Measurements from ENCODE around the gene PDP2.

Gene PDP2

GRCh38 chr16:66903544-66904427 is 23.5 kb downstream of the PDP2 start:
- no peak for TF ChIP-seq TAF1 (IDR thresholded peaks at IDR 0.05; ENCODE audit: borderline replicate concordance, insufficient read depth, low read length)
- no peak for TF ChIP-seq POLR2AphosphoS5 (IDR thresholded peaks at IDR 0.05; ENCODE audit: low read depth, low read length)
- TF ChIP-seq FOXP2 (optimal IDR thresholded peaks at IDR 0.05; ENCODE audit: borderline replicate concordance, extremely low read depth, extremely low read length, insufficient read depth), result no peak
- TF ChIP-seq SIN3A (IDR thresholded peaks at IDR 0.05; ENCODE audit: borderline replicate concordance, insufficient read depth, low read length), result no peak
- TF ChIP-seq REST (IDR thresholded peaks at IDR 0.05; ENCODE audit: insufficient read depth in 1 of 2, low read depth in 2 of 2, low read length in 2 of 2), result no peak

GRCh38 chr16:66904428-66904845 is 24.1 kb downstream of the PDP2 start:
- TF ChIP-seq SIN3A (IDR thresholded peaks at IDR 0.05; ENCODE audit: borderline replicate concordance, insufficient read depth, low read length), result no peak
- no peak for TF ChIP-seq TAF1 (IDR thresholded peaks at IDR 0.05; ENCODE audit: borderline replicate concordance, insufficient read depth, low read length)
- TF ChIP-seq POLR2AphosphoS5 (IDR thresholded peaks at IDR 0.05; ENCODE audit: low read depth, low read length), result no peak
- TF ChIP-seq REST (IDR thresholded peaks at IDR 0.05; ENCODE audit: insufficient read depth in 1 of 2, low read depth in 2 of 2, low read length in 2 of 2), result no peak
- TF ChIP-seq FOXP2 (optimal IDR thresholded peaks at IDR 0.05; ENCODE audit: borderline replicate concordance, extremely low read depth, extremely low read length, insufficient read depth), result no peak

- TF ChIP-seq POLR2AphosphoS5 (IDR thresholded peaks at IDR 0.05; ENCODE audit: low read depth, low read length) (no peak), FOXP2 (optimal IDR thresholded peaks at IDR 0.05; ENCODE audit: borderline replicate concordance, extremely low read depth, extremely low read length, insufficient read depth) (no peak), SIN3A (IDR thresholded peaks at IDR 0.05; ENCODE audit: borderline replicate concordance, insufficient read depth, low read length) (no peak), TAF1 (IDR thresholded peaks at IDR 0.05; ENCODE audit: borderline replicate concordance, insufficient read depth, low read length) (no peak), REST (IDR thresholded peaks at IDR 0.05; ENCODE audit: insufficient read depth in 1 of 2, low read depth in 2 of 2, low read length in 2 of 2) (no peak)
Observed at GRCh38 chr16:66904846-66905632, 24.7 kb downstream of the PDP2 start.

- TF ChIP-seq TAF1 (IDR thresholded peaks at IDR 0.05; ENCODE audit: borderline replicate concordance, insufficient read depth, low read length) (no peak), POLR2AphosphoS5 (IDR thresholded peaks at IDR 0.05; ENCODE audit: low read depth, low read length) (no peak), FOXP2 (optimal IDR thresholded peaks at IDR 0.05; ENCODE audit: borderline replicate concordance, extremely low read depth, extremely low read length, insufficient read depth) (no peak), SIN3A (IDR thresholded peaks at IDR 0.05; ENCODE audit: borderline replicate concordance, insufficient read depth, low read length) (no peak), REST (IDR thresholded peaks at IDR 0.05; ENCODE audit: insufficient read depth in 1 of 2, low read depth in 2 of 2, low read length in 2 of 2) (no peak)
Observed at GRCh38 chr16:66905633-66906539, 25.6 kb downstream of the PDP2 start.

All from PFSK-1 (cell line).